OCI-LY7 (cell line): ENCODE measurements around the gene CEP295NL. TPM values are rescaled to one million over a fixed set of nuclear protein-coding genes. Genes with fewer than 3 reads are reported as not detected.
"Not testable (repeated sequence)": the region's sequence is repeated elsewhere in the genome, so short reads cannot be mapped to it uniquely, and the experiment has no call there.

ENCODE experiments used
- BruUV-seq: library from RNA; stranded (reverse); fragments of 400-500 nt; replicated peaks from 2 replicates; lab custom pipeline; 2021; lab: Mats Ljungman, UMichigan
- CTCF ChIA-PET: fragments of 300-600 bp; sonication (Branson Sonifier 250); formaldehyde crosslinking; loops from one replicate; lab custom pipeline; 2022; ENCODE audit warnings: antibody characterized with exemption; ENCODE audit not compliant: unreplicated experiment; lab: Charles Lee
- POLR2A ChIA-PET: fragments of 300-600 bp; sonication (Branson Sonifier 250); formaldehyde crosslinking; loops from one replicate; lab custom pipeline; 2022; ENCODE audit warnings: antibody characterized with exemption; lab: Charles Lee
- DNase-seq: peaks from one replicate; pipeline ENCODE4 v3.0.0-alpha.2; 2015; ENCODE audit warnings: low spot score
- H2AFZ ChIP-seq: fragments of 200-600 bp; sonication (generic), shearing (Covaris generic); 2 replicates; pipeline ENCODE4 v1.6.1; 2014; ENCODE audit warnings: mild to moderate bottlenecking, antibody characterized with exemption, low read length, moderate library complexity
- H3K27ac ChIP-seq: fragments of 200-600 bp; sonication (generic); 2 replicates; pipeline ENCODE4 v1.5.1; 2014; ENCODE audit warnings: mixed run types, low read depth, mild to moderate bottlenecking, moderate library complexity, low read length, inconsistent platforms; ENCODE audit not compliant: poor library complexity, severe bottlenecking
- H3K36me3 ChIP-seq: fragments of 200-600 bp; sonication (generic); 2 replicates; pipeline ENCODE4 v1.6.1; 2014; ENCODE audit warnings: mild to moderate bottlenecking, antibody characterized with exemption, low read length, moderate library complexity, mixed read lengths; ENCODE audit not compliant: insufficient read depth
- H3K4me1 ChIP-seq: fragments of 200-600 bp; sonication (generic); 2 replicates; pipeline ENCODE4 v1.5.1; 2014; ENCODE audit warnings: mild to moderate bottlenecking, low read length; ENCODE audit not compliant: insufficient read depth, poor library complexity, severe bottlenecking
- H3K4me2 ChIP-seq: fragments of 200-600 bp; sonication (generic); 2 replicates; pipeline ENCODE4 v1.6.1; 2014; ENCODE audit warnings: mild to moderate bottlenecking, low read length
- H3K4me3 ChIP-seq: fragments of 200-600 bp; sonication (generic); 2 replicates; pipeline ENCODE4 v1.5.1; 2014; ENCODE audit warnings: mild to moderate bottlenecking, low read depth, low read length; ENCODE audit not compliant: poor library complexity, severe bottlenecking
- H3K79me2 ChIP-seq: fragments of 200-600 bp; sonication (generic); 2 replicates; pipeline ENCODE4 v1.6.1; 2016; ENCODE audit warnings: low read depth, mild to moderate bottlenecking, low read length, moderate library complexity, mixed read lengths; ENCODE audit not compliant: insufficient read depth
- H3K9me2 ChIP-seq: fragments of 200-600 bp; sonication (generic); 2 replicates; pipeline ENCODE4 v1.6.1; 2016; ENCODE audit warnings: mild to moderate bottlenecking, low read length, mixed read lengths; ENCODE audit not compliant: insufficient read depth
- H3K9me3 ChIP-seq: fragments of 200-600 bp; sonication (generic); 2 replicates; pipeline ENCODE4 v1.6.1; 2014; ENCODE audit warnings: mild to moderate bottlenecking, mixed run types, low read length, mixed read lengths
- H4K20me1 ChIP-seq: fragments of 200-600 bp; sonication (generic); 2 replicates; pipeline ENCODE4 v1.6.1; 2014; ENCODE audit warnings: mild to moderate bottlenecking, antibody characterized with exemption, low read length, moderate library complexity, mixed read lengths; ENCODE audit not compliant: insufficient read depth
- CTCF ChIP-seq: fragments of 200-600 bp; sonication (generic); conservative IDR thresholded peaks from 2 replicates; pipeline ENCODE4 v1.5.1; 2014; ENCODE audit warnings: mild to moderate bottlenecking, antibody characterized with exemption, low read length, moderate library complexity, mixed read lengths
- EZH2phosphoT487 ChIP-seq: fragments of 200-600 bp; sonication (generic); IDR thresholded peaks from 2 replicates; pipeline ENCODE4 v1.6.1; 2018; ENCODE audit warnings: low read depth, borderline replicate concordance, mild to moderate bottlenecking, mixed run types, antibody characterized with exemption, low read length, moderate library complexity, mixed read lengths
- intact Hi-C: fragments of 100-400 bp; cut with micrococcal nuclease; formaldehyde crosslinking; loops from one replicate; pipeline ENCODE4 v1.10.0; 2022; ENCODE audit not compliant: unreplicated experiment
- total RNA-seq, 2 experiments: library from RNA; depleted of rRNA in 1 of 2; stranded (reverse); fragments of >200 nt in 1 of 2; shearing (Covaris generic) in 1 of 2; gene quantifications; 2 replicates each; pipeline ENCODE4 v1.2.3, GENCODE V29; 2014 to 2022

CEP295NL gene
- total RNA-seq, 2 experiments from 2014 or later: not detected

- Histone ChIP-seq H3K4me1 (no peaks in the 10 kb centered on the region), H3K36me3 (no peaks in the 10 kb centered on the region), H3K4me3 (no peak overlapping the region), H3K4me2 (no peak overlapping the region), H4K20me1 (no peaks in the 10 kb centered on the region), H3K9me3 (no peaks in the 10 kb centered on the region), H3K79me2 (no peaks in the 10 kb centered on the region), H3K9me2 (no peaks in the 10 kb centered on the region), H2AFZ (no peak overlapping the region), H3K27ac (no peak overlapping the region)
- TF ChIP-seq EZH2phosphoT487 (no peak), CTCF (no peak)
- POLR2A ChIA-PET: no interaction called here
- BruUV-seq: no TSS peak
- CTCF ChIA-PET: interaction anchor here (0.8 to 1.0 kb wide), 2 partner anchors 8 to 122 kb away, joined by 3 read pairs; no protein-coding TSS in a partner anchor
- no peak for DNase-seq
- intact Hi-C loops: no loop called here
These were observed 2.1 kb upstream of the CEP295NL start for GRCh38 chr17:78905116-78905515.

GRCh38 chr17:78904371-78904770, 1.4 kb upstream of the CEP295NL start:
- POLR2A ChIA-PET: no interaction called here

GRCh38 chr17:78902231-78902630, 770 bp downstream of the CEP295NL start:
- DNase-seq, H3K9me3 ChIP-seq, H3K9me2 ChIP-seq, H3K4me1 ChIP-seq, intact Hi-C loops, H3K79me2 ChIP-seq, CTCF ChIA-PET, BruUV-seq, H3K4me3 ChIP-seq, H3K4me2 ChIP-seq, H3K36me3 ChIP-seq, H2AFZ ChIP-seq, H3K27ac ChIP-seq, H4K20me1 ChIP-seq: not testable (repeated sequence)
- POLR2A ChIA-PET: interaction anchor here (1.1 kb wide), 1 partner anchor 15 kb away, joined by 3 read pairs; no protein-coding TSS in a partner anchor

More at GRCh38 chr17:78904371-78904770, 1.4 kb upstream of the CEP295NL start:
- Histone ChIP-seq H3K4me3 (no peak overlapping the region), H3K9me3 (no peaks in the 10 kb centered on the region), H2AFZ (no peak overlapping the region), H3K9me2 (no peaks in the 10 kb centered on the region), H3K4me2 (no peak overlapping the region), H4K20me1 (no peaks in the 10 kb centered on the region), H3K27ac (no peak overlapping the region), H3K4me1 (no peaks in the 10 kb centered on the region), H3K36me3 (no peaks in the 10 kb centered on the region), H3K79me2 (no peaks in the 10 kb centered on the region)
- no TSS peak for BruUV-seq
- TF ChIP-seq EZH2phosphoT487: no peak
- TF ChIP-seq CTCF: no peak
- CTCF ChIA-PET: interaction anchor here (1.0 kb wide), 1 partner anchor 9 kb away, joined by 3 read pairs; no protein-coding TSS in a partner anchor
- intact Hi-C loops: no loop called here
- DNase-seq: no peak
